CD4-positive, alpha-beta T cell treated with Interleukin-1 beta for 1 hour (primary cell): ENCODE data around the gene DYNLT1.
"Not testable (repeated sequence)": the region's sequence is repeated elsewhere in the genome, so short reads cannot be mapped to it uniquely, and the experiment has no call there.

Source experiments
- DNase-seq, 2 donors: peaks; one replicate each; pipeline ENCODE4 v3.0.0-alpha.2; 2020 to 2022

Gene DYNLT1

DNA sequence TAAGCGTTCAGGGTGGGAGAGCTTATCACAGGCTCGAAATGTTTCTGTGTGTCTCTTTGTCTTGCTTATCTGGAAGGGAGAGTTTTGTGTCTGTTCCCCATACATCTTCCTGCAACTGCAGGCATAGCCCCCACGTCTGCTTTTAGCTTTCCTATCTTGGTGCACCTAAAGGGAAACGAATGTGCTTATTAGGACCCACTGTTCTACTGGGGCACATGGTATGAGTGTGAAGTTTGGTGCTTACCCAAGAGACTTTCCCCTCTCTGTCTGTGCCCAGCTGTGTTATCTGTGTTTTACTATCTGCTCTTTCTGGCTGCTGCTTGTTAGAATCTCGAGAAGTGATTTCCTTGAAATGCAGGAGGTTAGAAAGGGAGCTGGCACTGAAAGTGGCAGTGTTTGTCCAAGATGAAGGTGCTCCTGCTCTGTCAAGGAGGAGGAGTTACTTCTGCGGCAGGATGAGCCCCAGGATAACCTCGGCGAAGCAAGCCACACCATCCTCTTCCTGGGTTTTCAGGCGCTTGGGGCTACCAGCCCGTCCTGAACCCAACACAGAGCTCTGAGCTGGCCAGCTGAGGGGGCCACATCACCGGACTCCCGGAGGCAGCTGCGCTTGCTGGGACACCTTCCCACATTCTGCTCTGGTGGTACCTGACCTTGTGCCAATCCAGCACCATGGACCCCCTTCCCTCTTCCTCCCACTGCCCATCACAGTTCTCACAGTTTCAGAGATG lies 23.4 kb downstream of the DYNLT1 start:
- no peak for DNase-seq

DNA sequence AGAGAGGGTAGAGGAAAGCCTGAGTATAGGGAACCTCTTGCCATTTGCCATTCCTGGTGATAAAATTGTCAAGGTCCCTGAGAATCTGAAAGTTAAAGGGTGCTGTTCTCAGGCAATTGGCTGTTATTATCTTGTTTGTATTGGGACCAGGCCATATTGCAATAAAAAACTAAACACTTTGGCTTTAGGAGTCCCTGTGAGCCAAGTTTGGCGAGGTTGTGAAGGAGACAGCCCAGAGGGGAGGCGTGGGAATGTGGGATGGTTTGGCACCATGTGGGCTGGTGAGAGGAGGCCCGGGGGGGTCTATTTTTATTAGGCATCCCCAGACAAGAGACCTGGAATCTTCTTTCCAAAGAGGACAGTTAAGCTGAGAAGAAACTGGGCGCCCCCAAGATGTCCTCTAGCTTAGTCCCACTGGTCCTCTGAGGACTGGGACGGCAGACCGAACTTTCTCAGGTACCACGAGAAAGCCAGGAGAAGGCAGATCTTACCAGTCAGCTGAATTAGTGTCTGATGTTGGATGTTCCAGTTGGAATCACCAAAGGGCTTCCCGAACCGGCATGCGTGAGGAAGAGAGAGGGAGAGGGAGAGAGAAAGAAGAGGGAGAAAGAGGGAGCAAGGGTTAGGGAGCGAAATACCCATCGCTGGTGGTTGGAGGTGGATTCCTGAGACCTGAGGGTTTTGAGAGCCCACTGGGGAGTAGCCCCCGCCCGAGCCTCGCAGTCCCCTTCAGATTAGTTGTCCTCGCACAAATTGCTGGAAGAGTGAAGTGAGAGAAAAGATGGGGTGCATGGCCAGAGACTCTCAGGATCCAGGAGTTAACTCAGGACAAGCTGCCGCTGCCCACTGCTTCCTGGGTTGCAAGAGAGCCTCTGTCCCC lies 24.4 kb downstream of the DYNLT1 start:
- DNase-seq, result no peak

GRCh38 chr6:158618289-158618688 lies 26.3 kb downstream of the DYNLT1 start:
- DNase-seq, result not testable (repeated sequence)

GRCh38 chr6:158614606-158615005 lies 29.9 kb downstream of the DYNLT1 start:
- not testable (repeated sequence) for DNase-seq

DNA sequence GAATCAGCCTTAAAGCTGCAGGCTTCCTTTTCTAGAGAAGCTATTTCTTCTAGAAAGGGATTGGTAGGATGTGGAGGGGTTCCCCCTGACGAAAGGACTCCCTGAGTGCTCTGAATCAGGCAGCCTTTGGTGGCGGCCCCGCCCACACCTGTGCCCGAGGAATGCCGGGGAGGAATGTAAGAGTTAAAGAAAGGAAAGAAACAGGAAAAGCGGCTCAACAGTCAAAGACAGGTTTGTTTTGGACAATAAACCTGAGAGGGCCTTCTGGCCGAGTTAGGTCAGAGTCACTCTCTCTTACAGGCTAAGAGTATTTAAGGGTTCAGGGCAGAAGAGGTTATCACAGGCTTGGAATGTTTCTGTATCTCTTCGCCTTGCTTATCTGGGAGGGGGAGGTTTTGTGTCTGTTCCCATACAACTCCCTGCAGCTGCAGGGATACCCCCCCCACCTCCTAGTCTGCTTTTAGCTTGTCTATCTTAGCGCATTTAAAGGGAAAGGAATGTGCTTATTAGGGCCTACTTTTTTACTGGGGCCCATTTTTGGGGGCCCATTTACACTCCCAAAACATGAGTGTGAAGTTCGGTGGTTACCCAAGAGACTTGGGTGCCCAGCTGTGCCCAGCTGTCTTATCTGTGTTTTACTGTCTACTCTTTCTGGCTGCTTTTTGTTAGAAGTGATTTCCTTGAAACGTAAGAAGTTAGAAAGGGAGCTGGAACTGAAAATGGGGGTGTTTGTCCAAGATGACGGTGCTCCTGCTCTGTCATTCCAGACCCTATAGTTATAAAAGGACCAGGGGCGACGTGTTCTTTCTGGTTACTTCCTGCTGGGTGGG lies 32.8 kb downstream of the DYNLT1 start:
- no peak for DNase-seq

DNA sequence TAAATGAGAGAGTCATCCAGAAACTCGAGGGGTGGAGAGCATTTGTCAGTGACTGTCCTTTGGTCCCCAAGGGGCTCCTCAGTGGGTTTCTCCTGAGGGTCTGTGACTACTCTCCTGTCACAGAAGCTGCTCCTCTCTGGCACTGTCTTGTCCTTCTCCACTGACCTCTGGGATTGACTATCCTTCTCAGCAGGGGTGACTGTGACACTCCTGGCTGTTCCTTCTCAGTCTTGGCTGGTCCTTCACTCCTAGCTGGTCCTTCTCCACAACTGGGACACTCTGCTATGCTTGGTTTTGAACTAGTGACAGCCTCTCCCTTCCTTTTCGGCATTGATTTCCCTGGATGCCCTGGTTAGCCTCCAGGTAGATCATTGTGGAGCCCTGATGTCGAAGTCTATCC lies 33.5 kb downstream of the DYNLT1 start:
- no peak for DNase-seq

GRCh38 chr6:158610319-158610968 lies 34.1 kb downstream of the DYNLT1 start:
- DNase-seq, result no peak

- DNase-seq, result no peak
These were observed 34.9 kb downstream of the DYNLT1 start for GRCh38 chr6:158609455-158610155.

GRCh38 chr6:158608221-158608620 lies 36.3 kb downstream of the DYNLT1 start:
- DNase-seq, result no peak

DNA sequence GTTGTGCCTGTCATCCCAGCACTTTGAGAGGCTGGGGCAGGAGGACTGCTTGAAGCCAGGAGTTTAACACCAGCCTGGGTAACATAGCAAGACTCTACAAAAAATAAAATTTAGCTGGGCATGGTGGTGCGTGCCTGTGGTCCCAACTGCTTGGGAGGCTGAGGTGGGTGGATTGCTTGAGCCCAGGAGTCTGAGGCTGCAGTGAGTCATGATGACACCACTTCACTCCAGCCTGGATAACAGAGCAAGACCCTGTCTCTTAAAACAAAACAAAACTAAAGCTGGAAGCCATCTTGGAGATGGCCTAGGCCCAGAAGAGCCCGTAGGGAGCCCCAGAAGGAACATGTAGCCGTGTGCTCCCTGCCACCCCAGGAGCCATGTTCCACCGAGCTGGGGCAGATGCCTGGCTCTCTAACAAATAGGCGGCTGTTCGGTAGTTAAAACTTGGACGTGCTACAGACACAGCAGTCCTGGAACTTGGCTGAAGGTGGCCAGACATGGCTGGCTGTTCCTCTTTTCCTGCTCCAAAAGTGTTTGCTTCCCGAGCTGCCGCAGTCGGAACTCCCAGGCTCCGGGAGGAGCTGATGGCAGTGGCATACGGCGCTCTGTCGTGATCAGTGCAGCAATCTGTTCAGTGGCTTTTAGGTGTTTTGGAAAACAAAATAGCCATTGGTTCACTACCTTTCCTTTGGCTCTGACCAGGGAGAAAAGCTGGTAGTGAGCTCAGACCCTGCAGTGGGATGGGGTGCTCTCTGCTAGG lies 37.0 kb downstream of the DYNLT1 start:
- no peak for DNase-seq

- DNase-seq, result no peak
These were observed 37.6 kb downstream of the DYNLT1 start for GRCh38 chr6:158606935-158607334.

- not testable (repeated sequence) for DNase-seq
These were observed 38.5 kb downstream of the DYNLT1 start for GRCh38 chr6:158606011-158606410.

DNA sequence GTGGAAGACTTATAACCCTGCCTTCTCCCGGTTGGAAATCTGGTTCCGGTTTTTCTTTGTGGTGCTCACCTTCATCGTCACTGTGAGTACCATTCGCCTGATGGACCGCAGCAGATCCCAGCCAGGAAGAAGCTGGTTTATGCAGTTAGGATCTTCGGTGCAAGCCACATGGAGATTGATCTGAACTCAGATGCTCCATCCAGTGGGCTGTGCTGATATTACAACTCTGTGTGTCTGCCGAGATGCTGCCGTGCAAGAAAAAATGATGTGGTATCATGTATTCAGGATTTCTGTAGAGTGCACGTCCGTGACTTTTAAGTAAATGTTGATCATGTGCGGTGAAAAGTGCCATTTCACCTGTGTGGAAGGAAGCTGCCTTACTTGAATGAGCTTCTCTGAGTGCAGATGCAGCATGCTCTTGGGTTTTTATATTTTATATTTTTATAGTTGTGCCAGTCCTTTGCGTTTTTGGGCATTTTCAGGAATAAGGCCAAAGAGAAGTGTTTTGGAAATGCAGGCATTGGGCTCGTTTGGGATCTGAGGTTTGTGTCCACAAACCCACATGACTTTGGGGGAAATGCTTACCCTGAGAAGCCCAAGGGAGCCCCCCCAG lies 39.2 kb downstream of the DYNLT1 start:
- peak; percentile 38 to 60 for DNase-seq

- no peak for DNase-seq
These were observed 40.5 kb downstream of the DYNLT1 start for GRCh38 chr6:158604048-158604406.

- DNase-seq, result no peak
These were observed 41.1 kb downstream of the DYNLT1 start for GRCh38 chr6:158603261-158604047.

DNA sequence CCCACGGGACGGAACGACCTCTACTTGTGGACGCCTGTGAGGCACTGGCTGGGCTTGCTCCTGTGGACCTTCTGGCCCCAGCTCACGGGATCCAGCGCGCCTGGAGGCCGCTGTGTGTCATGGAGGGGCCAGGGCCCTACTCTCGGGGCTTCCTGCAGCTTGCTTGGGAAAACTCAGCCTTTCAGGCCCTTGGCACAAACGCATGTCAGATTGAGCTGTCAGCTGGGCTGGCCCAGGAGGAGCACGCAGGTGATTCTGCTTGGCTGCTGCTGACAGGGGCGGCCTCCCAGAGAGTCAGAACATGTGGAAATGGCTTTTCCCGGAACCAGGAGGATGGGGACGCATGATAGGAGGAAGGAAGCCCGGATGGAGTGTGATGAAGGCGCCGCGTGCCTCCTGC lies 44.9 kb downstream of the DYNLT1 start:
- DNase-seq, result no peak

- DNase-seq, result no peak
These were observed 47.0 kb downstream of the DYNLT1 start for GRCh38 chr6:158597565-158597964.

DNA sequence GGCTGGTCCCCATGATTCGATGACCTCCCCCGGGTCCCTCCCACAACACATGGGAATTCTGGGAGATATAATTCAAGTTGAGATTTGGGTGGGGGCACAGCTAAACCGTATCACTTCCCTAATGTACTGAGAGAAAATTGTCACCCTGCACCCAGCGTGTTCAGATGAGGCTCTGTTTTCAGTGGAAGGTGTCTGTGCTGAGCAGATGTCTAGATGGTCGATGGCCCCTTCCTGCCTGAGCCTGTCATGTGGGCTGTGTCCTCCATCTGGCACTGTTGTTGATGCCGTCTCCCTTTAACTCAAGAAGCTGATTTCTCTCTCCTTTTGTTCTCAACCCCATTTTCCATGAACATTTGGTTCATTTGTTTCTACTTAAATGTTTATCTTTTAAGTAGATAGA lies 47.7 kb downstream of the DYNLT1 start:
- DNase-seq, result no peak

DNA sequence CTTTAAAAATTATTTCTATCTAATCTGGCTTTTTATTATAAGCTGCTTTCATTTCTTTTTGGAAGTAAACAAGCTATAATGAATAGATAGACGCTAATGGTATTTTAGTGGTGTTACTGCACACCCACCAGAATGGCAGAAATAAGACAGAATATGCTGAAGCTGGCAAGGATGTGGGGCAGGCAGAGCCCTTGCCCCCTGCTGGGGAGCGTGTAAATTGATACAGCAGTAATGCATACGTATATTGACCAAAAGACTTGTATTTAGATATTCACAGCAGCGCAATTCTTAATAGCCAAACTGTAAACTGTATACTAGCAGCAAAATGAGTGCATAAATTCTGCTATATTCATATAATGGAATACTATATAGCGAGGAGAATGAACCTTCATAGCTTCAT lies 49.3 kb downstream of the DYNLT1 start:
- DNase-seq, result peak; percentile 19 to 26

- no peak for DNase-seq
These were observed 50.9 kb downstream of the DYNLT1 start for GRCh38 chr6:158593670-158594069.
